ENCODE results near the gene XBP1. TPM values are rescaled to one million over a fixed set of nuclear protein-coding genes. Genes with fewer than 3 reads are reported as not detected.

Gene XBP1
- total and polyA plus RNA-seq, 2 of the 8 experiments (the other 6 are each of a cell fraction or from before 2014, with no cell fraction given): 99.8 to 131 TPM

DNA sequence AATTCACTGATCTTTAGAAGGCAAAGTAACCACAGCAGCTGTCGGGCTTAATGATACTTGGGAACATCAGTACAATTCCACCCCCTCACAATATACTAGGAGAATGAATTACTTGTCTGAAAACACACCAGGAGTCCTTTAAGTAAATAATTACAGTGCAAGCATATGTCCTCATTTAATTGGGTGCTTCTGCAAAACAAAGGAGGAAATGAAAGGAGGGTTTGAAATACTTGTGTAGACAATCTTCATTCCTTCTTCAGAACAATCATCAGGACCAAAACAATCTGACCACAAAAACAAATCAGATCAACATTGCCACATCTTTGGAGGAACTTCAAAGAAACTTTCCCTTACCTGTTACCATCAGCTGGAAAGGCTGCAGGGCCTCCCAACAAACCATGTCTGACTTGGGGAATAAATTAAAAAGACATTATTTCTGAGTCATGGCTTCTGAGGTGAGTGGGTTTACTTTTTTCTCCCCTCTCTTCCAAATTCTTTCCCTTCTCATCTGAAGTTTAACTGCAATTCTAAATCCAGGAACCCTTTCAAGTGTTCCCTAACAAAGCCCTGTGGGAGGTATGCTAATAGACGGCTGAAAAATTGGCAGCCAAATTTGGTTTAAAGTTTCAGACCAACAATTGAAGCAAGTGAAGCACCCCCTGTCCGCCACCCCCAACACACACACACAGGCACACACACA is 40.4 kb downstream of the XBP1 start:
- H4K20me1 ChIP-seq (replicated peaks in 1 of 2; ENCODE audit: control insufficient read depth in 1 of 2, insufficient read depth in 2 of 2, low read length in 2 of 2): no peaks in the 10 kb centered on the region
- H3K9ac ChIP-seq (replicated peaks in 1 of 4; ENCODE audit: extremely low read depth in 1 of 4, low read depth in 3 of 4, low read length in 3 of 4): peak overlapping the region in 1 of 4 experiments; percentile 64; a peak in 3 of 7 replicates
- FAIRE-seq (peak; percentile 87), DNase-seq (ENCODE audit: low read depth in 1 of 2, low spot score in 2 of 2) (peak in 1 of 2 experiments; percentile 41)
- peak overlapping the region; percentile 0 for H3K56ac ChIP-seq (replicated peaks; ENCODE audit: insufficient read length, low read depth, low read length)
- no peak overlapping the region for H4K8ac ChIP-seq (ENCODE audit: extremely low read depth, insufficient read depth, low read length)
- POLR2A ChIA-PET (ENCODE audit: partially characterized antibody): interaction anchor here (0.6 to 4.3 kb wide), 10 partner anchors 10 to 81 kb away, joined by 3 to 31 read pairs (median 4); partner anchors contain the start of genes CCDC117, CHEK2, HSCB and XBP1
- H3K36me3 ChIP-seq (ENCODE audit: control insufficient read depth in 2 of 4, insufficient read depth in 4 of 4, low read length in 3 of 4): peaks cover 0 to 7% (median 3%) of the 10 kb centered on the region in 4 experiments; a peak in 3 of 8 replicates
- 0 out of 2 replicates have a peak overlapping the region, but pooled peaks have one; percentile 6 for H2BK20ac ChIP-seq (ENCODE audit: low read length)
- no peak overlapping the region for H2BK15ac ChIP-seq (ENCODE audit: low read length)
- no peak overlapping the region for H3K23ac ChIP-seq (ENCODE audit: insufficient read length)
- WGBS, 2 experiments (ENCODE audit: extremely low coverage in 1 of 2, insufficient coverage in 1 of 2, insufficient read length in 1 of 2, insufficient replicate concordance in 2 of 2, low coverage in 1 of 2, low lambda C conversion rate in 2 of 2, missing lambda C conversion rate in 1 of 2): 14% methylated on average over 3 of the region's 3 CpGs; no CpG with 5 or more reads in 1 of the 2 experiments
- no peaks in the 10 kb centered on the region for H3K27me3 ChIP-seq (replicated peaks in 1 of 4; ENCODE audit: control insufficient read depth in 3 of 4, extremely low read depth in 1 of 4, insufficient read depth in 3 of 4, low read length in 3 of 4)
- peak overlapping the region; percentile 93 for H3K27ac ChIP-seq (ENCODE audit: low read depth, low read length)
- H3K4ac ChIP-seq (replicated peaks; ENCODE audit: insufficient read length, low read depth, low read length): no peak overlapping the region
- CTCF ChIA-PET (ENCODE audit: partially characterized antibody): interaction anchor here (1.7 to 2.1 kb wide), 2 partner anchors 13 to 69 kb away, joined by 4 to 6 read pairs; partner anchors contain the start of gene CCDC117
- H2AFZ ChIP-seq (ENCODE audit: low read length): no peak overlapping the region; the same call in 1 of the 2 replicates
- H3K4me3 ChIP-seq (ENCODE audit: extremely low read depth in 1 of 4, insufficient read depth in 2 of 4, low read depth in 3 of 4, low read length in 4 of 4): peak overlapping the region in 2 of 4 experiments; percentile 8 to 46; a peak in 3 of 8 replicates
- no peak overlapping the region for H3K18ac ChIP-seq (ENCODE audit: extremely low read depth, low read length)
- H3K14ac ChIP-seq (ENCODE audit: insufficient read length): no peak overlapping the region
- no peaks in the 10 kb centered on the region for H3K79me1 ChIP-seq (ENCODE audit: low read depth, low read length)
- H2AK5ac ChIP-seq (ENCODE audit: low read depth, low read length): no peak overlapping the region
- H3K4me2 ChIP-seq (ENCODE audit: insufficient read depth in 1 of 2, low read depth in 2 of 2, low read length in 2 of 2): peak overlapping the region; percentile 51 to 61
- no peak overlapping the region for H4K91ac ChIP-seq (replicated peaks; ENCODE audit: insufficient read length, low read length)
- no peaks in the 10 kb centered on the region for H3K79me2 ChIP-seq (ENCODE audit: control insufficient read depth in 1 of 2, insufficient read depth in 2 of 2, low read length in 2 of 2)
- H2BK12ac ChIP-seq (ENCODE audit: low read depth, low read length): peak overlapping the region; percentile 3; the same call in 1 of the 2 replicates
- H3K23me2 ChIP-seq (ENCODE audit: low read depth, low read length): no peaks in the 10 kb centered on the region
- peak overlapping the region; percentile 28; the same call in 1 of the 2 replicates for H2BK5ac ChIP-seq (ENCODE audit: low read depth, low read length)
- H3K9me3 ChIP-seq (ENCODE audit: insufficient read depth in 2 of 2, low read depth in 1 of 2, low read length in 1 of 2): peaks cover 6 to 8% of the 10 kb centered on the region in 2 experiments; a peak in 3 of 4 replicates
- H3K4me1 ChIP-seq (replicated peaks in 1 of 4; ENCODE audit: control insufficient read depth in 3 of 4, insufficient read depth in 4 of 4, low read length in 3 of 4): peaks cover 0 to 10% (median 5%) of the 10 kb centered on the region in 4 experiments; a peak in 5 of 7 replicates
- H2BK120ac ChIP-seq (replicated peaks; ENCODE audit: low read depth, low read length): peak overlapping the region; percentile 16
- H4K5ac ChIP-seq (ENCODE audit: insufficient read length, low read depth, low read length): peak overlapping the region; percentile 76
- TF ChIP-seq POLR2A (IDR thresholded peaks at IDR 0.05; ENCODE audit: control extremely low read depth in 1 of 2, low read depth in 2 of 2, low read length in 2 of 2): peak in 1 of 2 experiments; percentile 43; a peak in 1 of 3 replicates
- no peak for TF ChIP-seq HDAC2 (IDR thresholded peaks at IDR 0.05; ENCODE audit: borderline replicate concordance in 1 of 2, low read depth in 2 of 2, low read length in 2 of 2)
- TF ChIP-seq KDM5A (IDR thresholded peaks at IDR 0.05; ENCODE audit: low read length): no peak
- no peak for TF ChIP-seq JUN (IDR thresholded peaks at IDR 0.05; ENCODE audit: low read depth, low read length)
- peak; percentile 44 for TF ChIP-seq ASH2L (IDR thresholded peaks at IDR 0.05; ENCODE audit: low read length)
- no peak for TF ChIP-seq TBP (IDR thresholded peaks at IDR 0.05; ENCODE audit: low read depth, low read length)
- TF ChIP-seq POU5F1 (IDR thresholded peaks at IDR 0.05; ENCODE audit: low read depth, low read length): 0 out of 2 replicates have a peak, but pooled peaks have one; percentile 28
- no peak for TF ChIP-seq JUND (IDR thresholded peaks at IDR 0.05; ENCODE audit: low read length)
- TF ChIP-seq BACH1 (IDR thresholded peaks at IDR 0.05; ENCODE audit: low read length): no peak
- peak; percentile 70 for TF ChIP-seq CEBPB (IDR thresholded peaks at IDR 0.05; ENCODE audit: low read depth, low read length)
- TF ChIP-seq, protein P1, sequence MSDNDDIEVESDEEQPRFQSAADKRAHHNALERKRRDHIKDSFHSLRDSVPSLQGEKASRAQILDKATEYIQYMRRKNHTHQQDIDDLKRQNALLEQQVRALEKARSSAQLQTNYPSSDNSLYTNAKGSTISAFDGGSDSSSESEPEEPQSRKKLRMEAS (IDR thresholded peaks at IDR 0.05): no peak
- no peak for TF ChIP-seq SRF (IDR thresholded peaks at IDR 0.05; ENCODE audit: low read depth, low read length)
- peak; percentile 12; the same call in 1 of the 2 replicates for TF ChIP-seq SP1 (IDR thresholded peaks at IDR 0.05; ENCODE audit: low read depth, low read length)

Measured in H1 (cell line).